Mucosa of descending colon (tissue), 3 donors: ENCODE data around the gene TMEFF2. TPM values are rescaled to one million over a fixed set of nuclear protein-coding genes. Genes with fewer than 3 reads are reported as not detected.

Experiments used
- ATAC-seq: fragments of 200-7000 bp; cut with Tn5 transposase; one replicate; pipeline ENCODE4 v1.9.1; 2020; ENCODE audit warnings: mild to moderate bottlenecking, moderate library complexity
- DNase-seq, 3 donors: peaks; one replicate each; pipeline ENCODE4 v3.0.0-alpha.2; 2020
- H3K36me3 ChIP-seq: fragments of 200-600 bp; one replicate; pipeline ENCODE4 v1.8.0; 2021; ENCODE audit warnings: low read depth, mild to moderate bottlenecking
- H3K4me1 ChIP-seq: fragments of 200-600 bp; one replicate; pipeline ENCODE4 v1.8.0; 2021; ENCODE audit warnings: low read depth, mild to moderate bottlenecking
- H3K4me3 ChIP-seq: fragments of 200-600 bp; one replicate; pipeline ENCODE4 v1.8.0; 2021; ENCODE audit warnings: mild to moderate bottlenecking
- H3K9me3 ChIP-seq: fragments of 200-600 bp; one replicate; pipeline ENCODE4 v1.8.0; 2021; ENCODE audit warnings: mild to moderate bottlenecking
- intact Hi-C, 2 donors: fragments of 100-400 bp; cut with DNase I in 1 of 2; cut with micrococcal nuclease in 1 of 2; formaldehyde crosslinking; loops; one replicate each; pipeline versions ENCODE4 v1.11.0 to v1.11.1; 2022; cut with DNase I, micrococcal nuclease
- total RNA-seq, 3 donors: library from RNA; stranded (reverse); fragmentation: NEBNext Ultra II Directional in 2 of 3; extraction: Animal tissue kit (Norgen Biotek cat#: 25700) in 2 of 3; gene quantifications; one replicate each; pipeline versions ENCODE4 v1.2.1 to v1.2.4, GENCODE V29; 2021 to 2023
- TF ChIP-seq, protein P1 (sequence below): fragments of 200-600 bp; IDR thresholded peaks from one replicate; pipeline ENCODE4 v1.8.0; 2022; ENCODE audit warnings: antibody characterized with exemption, mild to moderate bottlenecking
- donor health status: DM: no; HTN: no; CAD: no; lungs with moderate emphysema.
- donor health status: DM: no; HTN: no; CAD: no.
- donor health status: DM: no; HTN: yes; CAD: no.

TMEFF2 gene
- total RNA-seq, 3 donors from 2014 or later = 0.31 to 1.0 TPM; not detected in 1

GRCh38 chr2:192159736-192160135 lies 35.0 kb downstream of the TMEFF2 start:
- Histone ChIP-seq H3K4me3 (no peak overlapping the region), H3K36me3 (no peaks in the 10 kb centered on the region), H3K4me1 (no peaks in the 10 kb centered on the region), H3K9me3 (no peaks in the 10 kb centered on the region)
- intact Hi-C loops = loop anchor here (5.0 to 10.0 kb wide), 3 partner anchors 347 to 605 kb away; no protein-coding TSS in a partner anchor
- TF ChIP-seq, protein P1, sequence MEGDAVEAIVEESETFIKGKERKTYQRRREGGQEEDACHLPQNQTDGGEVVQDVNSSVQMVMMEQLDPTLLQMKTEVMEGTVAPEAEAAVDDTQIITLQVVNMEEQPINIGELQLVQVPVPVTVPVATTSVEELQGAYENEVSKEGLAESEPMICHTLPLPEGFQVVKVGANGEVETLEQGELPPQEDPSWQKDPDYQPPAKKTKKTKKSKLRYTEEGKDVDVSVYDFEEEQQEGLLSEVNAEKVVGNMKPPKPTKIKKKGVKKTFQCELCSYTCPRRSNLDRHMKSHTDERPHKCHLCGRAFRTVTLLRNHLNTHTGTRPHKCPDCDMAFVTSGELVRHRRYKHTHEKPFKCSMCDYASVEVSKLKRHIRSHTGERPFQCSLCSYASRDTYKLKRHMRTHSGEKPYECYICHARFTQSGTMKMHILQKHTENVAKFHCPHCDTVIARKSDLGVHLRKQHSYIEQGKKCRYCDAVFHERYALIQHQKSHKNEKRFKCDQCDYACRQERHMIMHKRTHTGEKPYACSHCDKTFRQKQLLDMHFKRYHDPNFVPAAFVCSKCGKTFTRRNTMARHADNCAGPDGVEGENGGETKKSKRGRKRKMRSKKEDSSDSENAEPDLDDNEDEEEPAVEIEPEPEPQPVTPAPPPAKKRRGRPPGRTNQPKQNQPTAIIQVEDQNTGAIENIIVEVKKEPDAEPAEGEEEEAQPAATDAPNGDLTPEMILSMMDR = no peak
- ATAC-seq = no peak
- no peak for DNase-seq

GRCh38 chr2:192159208-192159607 lies 35.5 kb downstream of the TMEFF2 start:
- no peaks in the 10 kb centered on the region for H3K36me3 ChIP-seq
- no peak overlapping the region for H3K4me3 ChIP-seq
- intact Hi-C loops = no loop called here
- no peak for ATAC-seq
- DNase-seq = no peak
- TF ChIP-seq, protein P1 = no peak
- no peaks in the 10 kb centered on the region for H3K4me1 ChIP-seq
- H3K9me3 ChIP-seq = no peaks in the 10 kb centered on the region

DNA sequence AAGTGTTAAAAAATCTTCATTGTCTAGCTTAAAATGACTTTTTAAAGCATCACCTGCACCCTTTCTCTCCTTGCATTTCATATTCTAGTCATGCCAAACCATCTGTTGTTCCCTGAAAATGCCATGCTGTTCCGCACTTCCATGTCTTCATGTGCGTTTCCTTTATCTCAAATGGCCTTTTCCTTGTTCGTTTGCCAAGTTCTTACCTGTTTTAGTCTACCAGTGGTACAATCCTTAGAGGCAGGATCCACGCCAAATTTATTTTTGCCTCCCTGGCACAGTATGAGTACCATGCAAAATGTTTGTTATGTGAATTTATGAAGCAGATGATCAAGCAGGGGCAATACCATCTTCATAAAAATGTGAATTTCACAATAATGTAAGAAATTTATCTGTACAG lies 37.0 kb downstream of the TMEFF2 start:
- TF ChIP-seq, protein P1 = no peak

DNA sequence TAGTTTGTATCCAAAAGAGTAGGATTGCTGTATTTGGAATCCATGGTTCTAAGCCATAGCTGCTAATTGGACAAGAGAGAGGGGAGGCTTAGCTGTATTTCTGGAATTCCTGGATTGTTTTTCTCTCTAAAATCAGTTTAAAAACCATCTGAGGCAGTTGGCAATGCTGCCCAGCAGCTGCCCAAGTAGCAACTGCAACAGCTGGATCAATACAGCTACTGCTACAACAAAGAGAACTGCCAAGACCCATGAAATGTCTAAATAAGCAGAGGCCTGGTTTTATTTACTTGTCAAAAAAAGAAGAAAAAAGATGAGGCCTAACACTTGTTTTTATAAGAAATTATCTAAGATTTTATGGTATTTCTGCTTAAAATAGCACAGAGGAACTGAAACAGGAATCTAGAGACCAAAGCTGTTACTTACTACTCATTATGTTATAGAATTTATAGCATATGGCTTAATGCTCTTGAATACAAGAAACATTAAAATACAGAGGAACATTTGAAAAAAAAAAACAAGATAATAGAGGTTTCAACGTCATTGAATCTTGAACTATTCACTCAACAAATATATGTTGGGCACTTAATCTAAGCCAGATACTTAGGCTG lies 39.1 kb downstream of the TMEFF2 start:
- intact Hi-C loops = no loop called here
- no peak for ATAC-seq
- no peak for DNase-seq
- H3K9me3 ChIP-seq = no peaks in the 10 kb centered on the region
- H3K4me1 ChIP-seq = no peaks in the 10 kb centered on the region
- H3K36me3 ChIP-seq = no peaks in the 10 kb centered on the region
- H3K4me3 ChIP-seq = no peak overlapping the region
- TF ChIP-seq, protein P1 = no peak

More for the DNA sequence above, 37.0 kb downstream of the TMEFF2 start:
- intact Hi-C loops = no loop called here
- Histone ChIP-seq H3K36me3 (no peaks in the 10 kb centered on the region), H3K4me1 (no peaks in the 10 kb centered on the region), H3K4me3 (no peak overlapping the region), H3K9me3 (no peaks in the 10 kb centered on the region)
- no peak for DNase-seq
- ATAC-seq = no peak

DNA sequence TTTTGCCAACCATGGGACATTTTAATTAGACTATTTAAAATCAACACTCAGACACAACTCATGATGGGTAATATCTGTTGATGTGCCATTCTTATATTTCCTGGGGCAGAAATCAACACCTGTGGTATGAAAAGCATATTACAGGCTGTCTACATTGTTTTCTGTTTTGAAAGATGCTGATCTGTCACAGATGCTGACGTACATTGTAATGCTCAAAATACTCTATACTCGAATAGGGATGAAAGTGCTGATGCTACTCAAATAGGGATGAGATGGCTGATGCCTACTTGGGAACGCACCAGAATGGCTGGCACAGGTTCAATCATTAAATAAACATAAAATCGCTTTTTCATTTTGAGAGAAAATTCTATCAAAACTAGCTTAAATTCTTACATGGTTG lies 41.2 kb downstream of the TMEFF2 start:
- TF ChIP-seq, protein P1 = no peak
- DNase-seq (no peak), ATAC-seq (no peak)
- H3K4me1 ChIP-seq = no peaks in the 10 kb centered on the region
- H3K9me3 ChIP-seq = no peaks in the 10 kb centered on the region
- no peaks in the 10 kb centered on the region for H3K36me3 ChIP-seq
- intact Hi-C loops = no loop called here
- H3K4me3 ChIP-seq = no peak overlapping the region

- Histone ChIP-seq H3K36me3 (no peaks in the 10 kb centered on the region), H3K4me1 (no peaks in the 10 kb centered on the region), H3K4me3 (no peak overlapping the region), H3K9me3 (no peaks in the 10 kb centered on the region)
- TF ChIP-seq, protein P1 = no peak
- ATAC-seq (no peak), DNase-seq (no peak)
- intact Hi-C loops = no loop called here
Measured at GRCh38 chr2:192151853-192152252, 42.9 kb downstream of the TMEFF2 start.
